WTC11 (cell line): ENCODE measurements around the gene PDGFRB.

Experiments used
- CTCF ChIP-seq: fragments of 200-600 bp; IDR thresholded peaks from 2 replicates; pipeline ENCODE4 v1.8.0; 2022; ENCODE audit warnings: antibody characterized with exemption
- E2F1 ChIP-seq: sonication (generic); formaldehyde crosslinking; IDR thresholded peaks from 2 replicates; pipeline ENCODE4 v1.8.0; 2022; ENCODE audit warnings: mild to moderate bottlenecking, missing genetic modification reagents
- ELF4 ChIP-seq: sonication (generic); formaldehyde crosslinking; IDR thresholded peaks from 2 replicates; pipeline ENCODE4 v1.8.1; 2022; ENCODE audit warnings: low read depth, mild to moderate bottlenecking, moderate library complexity, missing genetic modification reagents
- EMX1 ChIP-seq: fragments of 250-450 bp; sonication (Bioruptor Pico); IDR thresholded peaks from 2 replicates; pipeline ENCODE4 v1.8.0; 2021; ENCODE audit warnings: mild to moderate bottlenecking
- MAX ChIP-seq: sonication (generic); formaldehyde crosslinking; IDR thresholded peaks from 2 replicates; pipeline ENCODE4 v1.8.0; 2022; ENCODE audit warnings: mild to moderate bottlenecking, missing genetic modification reagents
- MYBL2 ChIP-seq: sonication (generic); formaldehyde crosslinking; IDR thresholded peaks from 2 replicates; pipeline ENCODE4 v1.8.1; 2023; ENCODE audit warnings: mild to moderate bottlenecking, moderate library complexity, missing genetic modification reagents
- NFE2L1 ChIP-seq: sonication (generic); formaldehyde crosslinking; IDR thresholded peaks from 2 replicates; pipeline ENCODE4 v1.8.1; 2023; ENCODE audit warnings: missing genetic modification reagents
- TP53 ChIP-seq: sonication (generic); formaldehyde crosslinking; IDR thresholded peaks from 2 replicates; pipeline ENCODE4 v1.8.1; 2023; ENCODE audit warnings: mild to moderate bottlenecking, missing genetic modification reagents
- TF ChIP-seq, protein P1 (sequence below): sonication (generic); formaldehyde crosslinking; IDR thresholded peaks from 2 replicates; pipeline ENCODE4 v1.8.0; 2022; ENCODE audit warnings: mild to moderate bottlenecking, missing genetic modification reagents
- TF ChIP-seq, protein P2 (sequence below): sonication (generic); formaldehyde crosslinking; conservative IDR thresholded peaks from 2 replicates; pipeline ENCODE4 v1.8.1; 2022; ENCODE audit warnings: mild to moderate bottlenecking, missing genetic modification reagents
- TF ChIP-seq, protein P3 (sequence below): sonication (generic); formaldehyde crosslinking; IDR thresholded peaks from 2 replicates; pipeline ENCODE4 v1.8.1; 2022; ENCODE audit warnings: low read depth, missing genetic modification reagents, borderline replicate concordance
- TF ChIP-seq, protein P4 (sequence below): sonication (generic); formaldehyde crosslinking; IDR thresholded peaks from 2 replicates; pipeline ENCODE4 v1.8.0; 2022; ENCODE audit warnings: mild to moderate bottlenecking, missing genetic modification reagents

GRCh38 chr5:150068071-150068470 is 87.6 kb downstream of the PDGFRB start:
- TF ChIP-seq CTCF (no peak), MYBL2 (CRISPR knock-in tag) (no peak), ELF4 (CRISPR knock-in tag) (no peak), EMX1 (CRISPR knock-in tag) (no peak), TP53 (CRISPR knock-in tag) (no peak), MAX (CRISPR knock-in tag) (no peak), NFE2L1 (CRISPR knock-in tag) (no peak), E2F1 (no peak)
- TF ChIP-seq, protein P1, sequence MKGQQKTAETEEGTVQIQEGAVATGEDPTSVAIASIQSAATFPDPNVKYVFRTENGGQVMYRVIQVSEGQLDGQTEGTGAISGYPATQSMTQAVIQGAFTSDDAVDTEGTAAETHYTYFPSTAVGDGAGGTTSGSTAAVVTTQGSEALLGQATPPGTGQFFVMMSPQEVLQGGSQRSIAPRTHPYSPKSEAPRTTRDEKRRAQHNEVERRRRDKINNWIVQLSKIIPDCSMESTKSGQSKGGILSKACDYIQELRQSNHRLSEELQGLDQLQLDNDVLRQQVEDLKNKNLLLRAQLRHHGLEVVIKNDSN (CRISPR knock-in tag), result no peak
- TF ChIP-seq, protein P2, sequence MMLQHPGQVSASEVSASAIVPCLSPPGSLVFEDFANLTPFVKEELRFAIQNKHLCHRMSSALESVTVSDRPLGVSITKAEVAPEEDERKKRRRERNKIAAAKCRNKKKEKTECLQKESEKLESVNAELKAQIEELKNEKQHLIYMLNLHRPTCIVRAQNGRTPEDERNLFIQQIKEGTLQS (CRISPR knock-in tag), result no peak
- TF ChIP-seq, protein P3, sequence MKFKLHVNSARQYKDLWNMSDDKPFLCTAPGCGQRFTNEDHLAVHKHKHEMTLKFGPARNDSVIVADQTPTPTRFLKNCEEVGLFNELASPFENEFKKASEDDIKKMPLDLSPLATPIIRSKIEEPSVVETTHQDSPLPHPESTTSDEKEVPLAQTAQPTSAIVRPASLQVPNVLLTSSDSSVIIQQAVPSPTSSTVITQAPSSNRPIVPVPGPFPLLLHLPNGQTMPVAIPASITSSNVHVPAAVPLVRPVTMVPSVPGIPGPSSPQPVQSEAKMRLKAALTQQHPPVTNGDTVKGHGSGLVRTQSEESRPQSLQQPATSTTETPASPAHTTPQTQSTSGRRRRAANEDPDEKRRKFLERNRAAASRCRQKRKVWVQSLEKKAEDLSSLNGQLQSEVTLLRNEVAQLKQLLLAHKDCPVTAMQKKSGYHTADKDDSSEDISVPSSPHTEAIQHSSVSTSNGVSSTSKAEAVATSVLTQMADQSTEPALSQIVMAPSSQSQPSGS, result no peak
- TF ChIP-seq, protein P4, sequence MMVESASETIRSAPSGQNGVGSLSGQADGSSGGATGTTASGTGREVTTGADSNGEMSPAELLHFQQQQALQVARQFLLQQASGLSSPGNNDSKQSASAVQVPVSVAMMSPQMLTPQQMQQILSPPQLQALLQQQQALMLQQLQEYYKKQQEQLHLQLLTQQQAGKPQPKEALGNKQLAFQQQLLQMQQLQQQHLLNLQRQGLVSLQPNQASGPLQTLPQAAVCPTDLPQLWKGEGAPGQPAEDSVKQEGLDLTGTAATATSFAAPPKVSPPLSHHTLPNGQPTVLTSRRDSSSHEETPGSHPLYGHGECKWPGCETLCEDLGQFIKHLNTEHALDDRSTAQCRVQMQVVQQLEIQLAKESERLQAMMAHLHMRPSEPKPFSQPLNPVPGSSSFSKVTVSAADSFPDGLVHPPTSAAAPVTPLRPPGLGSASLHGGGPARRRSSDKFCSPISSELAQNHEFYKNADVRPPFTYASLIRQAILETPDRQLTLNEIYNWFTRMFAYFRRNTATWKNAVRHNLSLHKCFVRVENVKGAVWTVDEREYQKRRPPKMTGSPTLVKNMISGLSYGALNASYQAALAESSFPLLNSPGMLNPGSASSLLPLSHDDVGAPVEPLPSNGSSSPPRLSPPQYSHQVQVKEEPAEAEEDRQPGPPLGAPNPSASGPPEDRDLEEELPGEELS (CRISPR knock-in tag), result no peak
